Nephron (organoid): ENCODE measurements around the gene RRAS.
A peak's percentile ranks its signal among the peaks of the same experiment; 100 is the strongest.

Experiments used
- H3K27ac Mint-ChIP-seq, 3 experiments: 2 replicates each; pipeline ENCODE4 v1.8.0; 2020; ENCODE audit warnings: mixed read lengths in 3 of 3, mild to moderate bottlenecking in 2 of 3, moderate library complexity in 1 of 3
- H3K27me3 Mint-ChIP-seq: 2 replicates; pipeline ENCODE4 v1.8.0; 2021; ENCODE audit warnings: low read depth, mild to moderate bottlenecking, moderate library complexity, mixed read lengths
- H3K36me3 Mint-ChIP-seq: 2 replicates; pipeline ENCODE4 v1.8.0; 2020; ENCODE audit warnings: low read depth, mixed read lengths
- H3K4me1 Mint-ChIP-seq: 2 replicates; pipeline ENCODE4 v1.8.0; 2020; ENCODE audit warnings: mixed read lengths
- H3K4me3 Mint-ChIP-seq, 3 experiments: 2 replicates each; pipeline ENCODE4 v1.8.0; 2020; ENCODE audit warnings: mild to moderate bottlenecking in 3 of 3, mixed read lengths in 3 of 3, moderate library complexity in 2 of 3
- H3K9me3 Mint-ChIP-seq: 2 replicates; pipeline ENCODE4 v1.8.0; 2020; ENCODE audit warnings: mixed read lengths
- CTCF ChIP-seq, 3 experiments: fragments of 200-600 bp; sonication (generic); IDR thresholded peaks; one replicate each; pipeline ENCODE4 v1.5.0; 2021; ENCODE audit warnings: antibody characterized with exemption in 3 of 3; ENCODE audit not compliant: unreplicated experiment in 3 of 3

The RRAS gene

GRCh38 chr19:49645995-49646394 lies 6.1 kb upstream of the RRAS start:
- H3K4me3 Mint-ChIP-seq = peak overlapping the region in 1 of 3 experiments; percentile 35
- no peak overlapping the region for H3K27ac Mint-ChIP-seq
- H3K27me3 Mint-ChIP-seq = no peaks in the 10 kb centered on the region
- peaks cover 32% of the 10 kb centered on the region for H3K4me1 Mint-ChIP-seq
- peaks cover 34% of the 10 kb centered on the region for H3K36me3 Mint-ChIP-seq
- no peaks in the 10 kb centered on the region for H3K9me3 Mint-ChIP-seq
- no peak for TF ChIP-seq CTCF (IDR thresholded peaks at IDR 0.05; ENCODE audit: unreplicated experiment in 3 of 3)

- Mint-ChIP-seq H3K27me3 (no peaks in the 10 kb centered on the region), H3K4me3 (peak overlapping the region in 1 of 3 experiments; percentile 40), H3K9me3 (no peaks in the 10 kb centered on the region), H3K36me3 (peaks cover 32% of the 10 kb centered on the region), H3K4me1 (peaks cover 36% of the 10 kb centered on the region), H3K27ac (no peak overlapping the region)
- no peak for TF ChIP-seq CTCF (IDR thresholded peaks at IDR 0.05; ENCODE audit: unreplicated experiment in 3 of 3)
These were observed 5.6 kb upstream of the RRAS start for GRCh38 chr19:49645592-49645991.

GRCh38 chr19:49643466-49643865 lies 3.5 kb upstream of the RRAS start:
- no peak for TF ChIP-seq CTCF (IDR thresholded peaks at IDR 0.05; ENCODE audit: unreplicated experiment in 3 of 3)
- no peaks in the 10 kb centered on the region for H3K27me3 Mint-ChIP-seq
- H3K36me3 Mint-ChIP-seq = peaks cover 19% of the 10 kb centered on the region
- H3K27ac Mint-ChIP-seq = peak overlapping the region; percentile 2 to 100 (median 99)
- H3K9me3 Mint-ChIP-seq = no peaks in the 10 kb centered on the region
- H3K4me1 Mint-ChIP-seq = peaks cover 50% of the 10 kb centered on the region
- peak overlapping the region; percentile 92 to 97 (median 94) for H3K4me3 Mint-ChIP-seq

GRCh38 chr19:49642492-49643035 lies 2.6 kb upstream of the RRAS start:
- TF ChIP-seq CTCF (IDR thresholded peaks at IDR 0.05; ENCODE audit: unreplicated experiment in 3 of 3) = no peak
- H3K27me3 Mint-ChIP-seq = peaks cover 3% of the 10 kb centered on the region
- H3K4me3 Mint-ChIP-seq = peak overlapping the region; percentile 92 to 97 (median 94)
- no peaks in the 10 kb centered on the region for H3K9me3 Mint-ChIP-seq
- H3K27ac Mint-ChIP-seq = peak overlapping the region; percentile 99 to 100 (median 100)
- peaks cover 58% of the 10 kb centered on the region for H3K4me1 Mint-ChIP-seq
- H3K36me3 Mint-ChIP-seq = peaks cover 19% of the 10 kb centered on the region

- Mint-ChIP-seq H3K4me3 (peak within 1 kb of the TSS; percentile 92 to 97 (median 94)), H3K27ac (peak within 1 kb of the TSS; percentile 100), H3K9me3 (no peaks in the 10 kb centered on the region), H3K36me3 (peaks cover 18% of the 10 kb centered on the region), H3K4me1 (peaks cover 57% of the 10 kb centered on the region), H3K27me3 (peaks cover 5% of the 10 kb centered on the region)
- TF ChIP-seq CTCF (IDR thresholded peaks at IDR 0.05; ENCODE audit: unreplicated experiment in 3 of 3) = no peak
These were observed 1.9 kb upstream of the RRAS start, which contains the start of gene SCAF1 for GRCh38 chr19:49641688-49642491. Gene SCAF1 (plus strand): TSS chr19:49642209. CDS start chr19:49645027, 2,818 bp downstream.
